SIG-M5 (cell line): ENCODE data around the gene IGFBP6.

ENCODE experiments used
- DNase-seq: peaks from one replicate; lab custom pipeline; 2025; lab: John Stamatoyannopoulos, UW

IGFBP6 gene, protein sequence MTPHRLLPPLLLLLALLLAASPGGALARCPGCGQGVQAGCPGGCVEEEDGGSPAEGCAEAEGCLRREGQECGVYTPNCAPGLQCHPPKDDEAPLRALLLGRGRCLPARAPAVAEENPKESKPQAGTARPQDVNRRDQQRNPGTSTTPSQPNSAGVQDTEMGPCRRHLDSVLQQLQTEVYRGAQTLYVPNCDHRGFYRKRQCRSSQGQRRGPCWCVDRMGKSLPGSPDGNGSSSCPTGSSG

GRCh38 chr12:53097564-53098353 lies at the start of gene IGFBP6:
Gene IGFBP6, plus strand, starts transcription at chr12:53097667. Its CDS starts 51 bp downstream, at chr12:53097718.
- no peak for DNase-seq

DNA sequence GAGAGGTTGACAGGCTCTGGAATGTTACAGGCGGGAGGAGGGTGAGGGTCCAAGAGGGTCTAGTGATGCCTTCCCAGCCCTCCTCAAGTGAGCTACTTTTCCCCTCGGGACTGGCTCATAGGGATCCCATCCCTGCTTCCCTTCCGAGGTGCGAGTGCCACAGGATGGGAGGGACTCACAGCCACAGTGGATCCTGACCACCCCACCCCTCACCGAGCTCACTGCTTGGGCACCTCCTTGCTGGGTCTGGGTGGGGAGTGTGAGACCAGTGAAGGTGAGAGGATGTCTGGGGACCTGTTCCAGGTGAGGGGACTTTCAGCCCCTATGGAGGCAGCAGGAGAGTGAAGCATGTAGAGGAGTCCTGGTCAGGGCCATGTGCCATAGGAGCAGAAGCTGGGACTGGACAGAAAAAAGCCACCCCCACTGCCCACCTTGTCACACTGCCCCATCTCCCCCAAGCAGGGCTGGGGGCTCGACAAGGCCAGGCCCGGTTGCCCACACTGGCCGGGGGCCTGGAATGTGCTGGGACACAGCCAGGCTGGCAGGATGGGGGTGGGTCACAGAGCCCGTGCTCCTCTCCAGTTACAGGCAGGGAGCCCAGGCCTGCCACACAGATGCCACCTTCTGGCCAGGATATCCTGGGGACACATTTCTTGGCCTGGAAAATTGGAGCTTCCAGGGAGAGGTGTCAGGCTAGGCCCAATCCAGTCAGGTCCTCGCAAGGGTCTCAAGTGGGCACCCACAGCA lies 49.3 kb upstream of the IGFBP6 start:
- no peak for DNase-seq

GRCh38 chr12:53048780-53049401 lies 48.6 kb upstream of the IGFBP6 start:
- DNase-seq, result no peak

GRCh38 chr12:53049571-53050318 lies 47.7 kb upstream of the IGFBP6 start, which contains the start of gene TNS2:
Gene TNS2, plus strand, starts transcription at chr12:53050065. Its CDS starts 121 bp downstream, at chr12:53050186.
- DNase-seq, result no peak

- no peak for DNase-seq
Observed at GRCh38 chr12:53050426-53051057, 46.9 kb upstream of the IGFBP6 start.

- no peak for DNase-seq
Observed at GRCh38 chr12:53051058-53051880, 46.2 kb upstream of the IGFBP6 start.

DNA sequence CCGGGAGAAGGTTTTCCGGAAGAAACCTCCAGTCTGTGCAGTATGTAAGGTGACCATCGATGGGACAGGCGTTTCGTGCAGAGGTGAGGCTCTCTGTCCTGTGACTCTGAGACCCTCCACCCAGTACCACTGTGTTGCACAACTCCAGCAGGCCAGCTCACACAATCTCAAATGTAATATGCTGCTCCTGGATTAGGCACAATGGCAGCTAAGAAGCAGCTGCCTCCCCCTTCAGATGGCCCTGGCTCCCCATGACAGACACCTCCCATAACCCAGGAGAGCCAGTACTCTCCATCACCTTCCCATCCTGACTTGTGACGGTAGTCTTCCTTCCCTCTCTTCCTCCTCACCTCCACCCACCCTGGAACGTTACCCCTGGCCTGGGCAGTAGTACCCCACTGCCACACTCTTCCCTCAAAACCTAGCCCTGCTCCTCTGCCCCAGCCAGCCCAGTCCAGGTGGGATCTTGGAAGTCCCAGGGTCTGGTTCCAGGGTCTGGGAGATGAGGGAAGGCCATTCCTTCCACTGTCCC lies 45.5 kb upstream of the IGFBP6 start:
- DNase-seq, result no peak

DNA sequence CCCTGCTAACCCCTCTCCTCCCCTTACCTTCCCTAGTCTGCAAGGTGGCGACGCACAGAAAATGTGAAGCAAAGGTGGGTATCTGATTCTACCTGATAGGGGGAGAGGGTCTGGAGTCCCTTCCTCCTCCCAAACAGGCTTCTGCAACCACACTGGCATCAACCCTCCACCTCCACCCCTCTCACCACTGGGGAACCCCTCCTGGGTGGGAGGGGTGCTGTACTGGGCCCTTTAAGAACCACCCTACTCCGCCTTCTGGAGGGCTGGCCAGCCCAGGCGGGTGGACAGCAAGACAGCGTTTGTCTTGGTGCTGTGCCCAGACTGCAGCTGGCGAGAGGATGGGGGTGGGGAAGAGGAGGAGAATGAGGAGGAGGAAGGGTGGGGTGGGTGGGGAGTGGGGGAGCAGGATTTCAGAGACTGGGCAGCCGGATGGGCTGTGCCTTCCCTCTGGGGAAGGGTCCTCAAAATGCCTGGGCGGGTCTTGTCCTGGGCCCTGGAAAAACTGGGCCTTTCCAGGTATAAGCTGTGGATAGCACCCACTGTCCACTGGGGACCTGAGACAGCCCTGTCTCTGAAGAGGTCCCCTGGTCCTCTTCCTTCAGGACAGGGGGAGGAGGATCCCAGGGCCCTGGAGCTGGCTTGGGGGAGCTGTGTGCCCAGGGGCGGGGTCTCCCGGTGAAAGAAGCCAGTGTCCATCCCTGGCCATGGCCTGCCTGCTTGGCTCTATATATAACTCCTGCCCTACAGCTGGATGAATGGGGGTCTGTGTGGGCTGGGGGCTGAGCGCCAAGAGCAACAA lies 44.8 kb upstream of the IGFBP6 start:
- DNase-seq, result no peak

DNA sequence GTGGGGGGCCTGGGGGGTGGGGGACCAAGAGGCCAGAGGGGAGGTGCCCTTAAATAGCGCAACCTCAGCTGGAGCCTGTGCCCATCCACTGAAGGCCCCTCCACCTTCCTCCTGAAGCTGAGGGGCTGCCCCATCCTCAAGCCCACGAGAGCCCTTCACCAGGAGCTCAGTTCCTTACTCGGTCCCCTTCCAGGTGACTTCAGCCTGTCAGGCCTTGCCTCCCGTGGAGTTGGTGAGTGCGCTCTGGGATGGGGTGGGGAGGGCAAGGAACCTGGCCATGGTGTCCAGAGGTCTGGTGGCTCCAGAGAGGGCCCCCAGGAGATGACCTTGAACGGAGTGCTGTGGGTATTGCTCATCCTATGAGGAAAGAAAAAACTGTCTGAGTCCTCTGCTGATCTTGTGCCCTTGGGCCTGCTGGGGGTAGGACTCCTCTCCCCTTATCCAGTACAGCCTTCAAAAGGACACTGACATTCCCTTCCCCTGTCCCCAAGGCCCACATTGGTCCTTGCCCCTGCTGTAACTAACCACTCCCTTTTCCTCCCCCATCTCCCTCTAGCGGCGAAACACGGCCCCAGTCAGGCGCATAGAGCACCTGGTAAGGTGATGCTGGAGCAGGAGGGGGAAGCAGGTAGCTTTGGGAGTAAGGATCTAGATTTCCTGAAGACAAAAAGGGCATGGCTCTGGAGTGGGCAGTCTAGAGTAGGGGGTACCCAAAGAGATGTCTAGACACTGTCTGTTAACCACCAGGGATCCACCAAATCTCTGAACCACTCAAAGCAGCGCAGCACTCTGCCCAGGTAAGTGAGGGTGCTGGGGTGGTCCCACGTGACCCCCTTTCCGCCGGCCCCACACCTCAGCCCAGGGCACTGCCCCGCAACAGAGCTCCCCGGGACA lies 44.0 kb upstream of the IGFBP6 start:
- no peak for DNase-seq

DNA sequence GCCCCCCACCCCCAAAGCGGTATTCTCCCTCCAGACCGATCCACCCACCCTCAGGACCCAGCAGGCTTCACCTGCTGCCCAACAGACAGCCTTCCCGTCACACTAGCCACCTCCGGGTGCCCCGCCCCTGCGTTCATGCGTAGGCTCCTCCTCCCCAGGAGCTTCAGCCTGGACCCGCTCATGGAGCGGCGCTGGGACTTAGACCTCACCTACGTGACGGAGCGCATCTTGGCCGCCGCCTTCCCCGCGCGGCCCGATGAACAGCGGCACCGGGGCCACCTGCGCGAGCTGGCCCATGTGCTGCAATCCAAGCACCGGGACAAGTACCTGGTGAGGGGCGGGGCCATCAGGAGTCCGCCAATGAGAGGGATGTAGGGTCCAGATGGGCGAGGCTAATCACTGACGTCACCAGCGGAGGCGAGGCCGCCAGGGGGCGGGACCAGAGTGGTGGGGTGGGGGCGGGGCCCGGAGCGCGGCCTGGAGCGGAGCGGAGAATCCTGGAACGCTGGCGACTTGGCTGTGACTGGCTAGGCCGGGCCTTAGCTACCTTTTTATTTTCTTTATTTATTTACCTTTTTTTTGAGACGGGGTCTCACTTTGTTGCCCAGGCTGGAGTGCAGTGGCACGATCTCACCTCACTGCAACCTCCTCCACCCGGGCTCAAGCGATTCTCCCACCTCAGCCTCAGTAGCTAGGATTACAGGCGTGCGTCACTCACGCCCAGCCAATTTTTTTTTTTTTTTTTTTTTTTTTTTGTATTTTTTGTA lies 43.2 kb upstream of the IGFBP6 start:
- DNase-seq, result no peak

- DNase-seq, result no peak
Observed at GRCh38 chr12:53055471-53056266, 41.8 kb upstream of the IGFBP6 start.

GRCh38 chr12:53056296-53056695 lies 41.2 kb upstream of the IGFBP6 start:
- DNase-seq, result no peak

DNA sequence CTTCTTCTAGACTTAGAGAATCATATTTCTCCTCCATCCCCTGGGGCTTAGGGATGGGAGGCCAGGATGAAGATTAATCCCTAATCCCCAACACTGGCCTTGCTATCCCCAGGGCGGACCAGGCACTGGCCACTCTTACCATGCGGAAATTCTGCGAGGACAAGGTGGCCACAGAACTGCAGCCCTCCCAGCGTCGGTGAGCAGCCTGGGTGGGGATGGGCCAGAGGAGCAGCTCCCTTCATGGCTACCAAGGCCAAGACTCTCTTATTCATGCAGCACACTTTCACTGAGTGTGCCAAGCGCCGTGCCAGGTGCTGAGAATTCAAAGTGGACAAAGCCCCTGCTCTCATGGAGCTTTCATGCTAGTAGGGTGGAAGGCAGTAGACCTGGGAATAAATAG lies 40.6 kb upstream of the IGFBP6 start:
- DNase-seq, result no peak

DNA sequence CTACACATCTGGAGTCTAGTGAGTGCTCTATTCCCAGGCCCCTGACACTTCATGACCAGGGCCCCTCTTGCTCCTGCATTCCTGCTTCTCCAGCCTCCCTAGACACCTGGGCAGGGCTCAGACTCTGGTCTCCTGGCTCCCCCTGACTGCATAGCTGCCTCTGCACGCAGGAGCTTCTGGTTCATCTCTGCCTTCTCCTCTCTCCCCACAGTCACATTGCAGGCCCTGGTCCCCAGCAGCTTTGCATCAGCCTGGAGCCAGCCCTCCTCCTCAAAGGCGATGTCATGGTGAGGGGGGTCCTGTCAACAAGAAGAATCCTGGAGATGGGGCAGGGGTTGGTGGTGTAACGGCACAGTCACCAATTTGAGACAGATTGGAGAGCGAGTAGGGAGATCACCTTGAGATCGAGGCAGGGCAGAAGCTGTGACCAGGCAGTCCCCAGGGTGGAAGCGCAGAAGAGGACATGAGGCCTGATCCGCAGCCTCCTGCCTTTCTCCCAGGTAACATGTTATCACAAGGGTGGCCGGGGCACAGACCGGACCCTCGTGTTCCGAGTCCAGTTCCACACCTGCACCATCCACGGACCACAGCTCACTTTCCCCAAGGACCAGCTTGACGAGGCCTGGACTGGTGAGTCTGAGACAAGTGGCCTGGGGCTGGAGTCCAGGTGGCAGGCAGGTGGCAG lies 39.5 kb upstream of the IGFBP6 start:
- no peak for DNase-seq

DNA sequence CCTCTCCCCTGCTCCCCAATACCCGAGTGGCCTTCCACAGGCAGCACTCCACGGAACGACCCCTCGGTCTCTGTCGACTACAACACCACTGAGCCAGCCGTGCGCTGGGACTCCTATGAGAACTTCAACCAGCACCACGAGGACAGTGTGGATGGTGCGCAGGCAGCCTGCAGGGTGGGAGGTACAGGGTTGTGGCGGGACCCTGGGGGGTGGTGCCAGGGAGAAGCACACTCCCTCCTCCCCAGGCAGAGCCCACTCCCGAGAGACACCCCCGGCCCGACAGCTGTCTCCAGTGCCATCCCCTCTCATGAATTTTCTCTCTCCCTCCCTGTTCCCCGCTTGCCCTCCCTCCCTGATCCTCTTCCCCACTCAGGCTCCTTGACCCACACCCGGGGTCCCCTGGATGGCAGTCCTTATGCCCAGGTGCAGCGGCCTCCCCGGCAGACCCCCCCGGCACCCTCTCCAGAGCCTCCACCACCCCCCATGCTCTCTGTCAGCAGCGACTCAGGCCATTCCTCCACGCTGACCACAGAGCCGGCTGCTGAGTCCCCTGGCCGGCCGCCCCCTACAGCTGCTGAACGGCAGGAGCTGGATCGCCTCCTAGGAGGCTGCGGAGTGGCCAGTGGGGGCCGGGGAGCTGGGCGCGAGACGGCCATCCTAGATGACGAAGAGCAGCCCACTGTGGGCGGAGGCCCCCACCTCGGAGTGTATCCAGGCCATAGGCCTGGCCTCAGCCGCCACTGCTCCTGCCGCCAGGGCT lies 38.6 kb upstream of the IGFBP6 start:
- DNase-seq, result no peak
